GM19043 (cell line): ENCODE data around the gene TSPAN15.
"Not testable (repeated sequence)": the region's sequence is repeated elsewhere in the genome, so short reads cannot be mapped to it uniquely, and the experiment has no call there.

Experiments used
- ATAC-seq: cut with Tn5 transposase; IDR thresholded peaks from one replicate; pipeline ENCODE4 v1.9.1; 2021; ENCODE audit warnings: low read depth; ENCODE audit not compliant: unreplicated experiment

TSPAN15 gene

GRCh38 chr10:69443354-69443753, 7.9 kb upstream of the TSPAN15 start:
- ATAC-seq, result no peak

- ATAC-seq, result no peak
Measured at GRCh38 chr10:69445041-69445440, 6.2 kb upstream of the TSPAN15 start.

DNA sequence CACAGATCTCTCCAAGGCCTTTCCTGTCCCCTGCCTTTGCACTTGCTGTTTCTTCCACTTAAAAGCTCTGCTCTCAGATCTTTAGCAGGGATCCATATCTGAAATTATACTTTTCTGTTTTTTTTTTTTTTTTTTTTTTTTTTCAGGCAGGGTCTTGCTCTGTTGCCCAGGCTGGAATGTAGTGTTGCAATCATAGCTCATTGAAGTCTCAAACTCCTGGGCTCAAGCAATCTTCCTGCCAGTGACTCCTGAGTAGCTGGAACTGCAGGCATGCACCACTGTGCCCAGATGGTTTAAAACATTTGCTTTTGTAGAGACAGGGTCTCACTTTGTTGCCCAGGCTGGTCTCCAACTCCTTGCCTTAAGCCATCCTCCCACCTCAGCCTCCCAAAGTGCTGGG, 5.0 kb upstream of the TSPAN15 start:
- ATAC-seq, result no peak

- ATAC-seq, result no peak
Measured at GRCh38 chr10:69446650-69447151, 4.6 kb upstream of the TSPAN15 start.

DNA sequence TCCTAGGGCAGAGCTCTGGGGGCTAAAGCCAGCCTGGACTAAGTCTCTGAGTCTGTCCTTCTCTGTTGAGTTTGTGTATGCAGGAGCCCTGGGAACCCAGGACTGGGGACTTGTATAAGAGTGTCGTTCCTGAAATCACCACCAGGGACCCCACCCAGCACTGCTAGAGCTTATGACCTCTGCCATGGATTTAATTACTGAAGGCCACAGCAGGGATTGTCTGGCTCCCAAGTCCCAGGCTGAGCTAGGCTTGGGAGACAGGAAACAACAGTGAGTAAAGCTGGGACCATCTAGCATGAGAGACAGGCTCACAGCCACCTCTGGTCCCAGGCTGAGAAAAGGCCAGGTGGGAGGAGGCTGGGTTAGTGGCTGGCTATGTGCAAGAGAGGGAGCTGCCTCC, 1.4 kb upstream of the TSPAN15 start:
- ATAC-seq, result no peak

DNA sequence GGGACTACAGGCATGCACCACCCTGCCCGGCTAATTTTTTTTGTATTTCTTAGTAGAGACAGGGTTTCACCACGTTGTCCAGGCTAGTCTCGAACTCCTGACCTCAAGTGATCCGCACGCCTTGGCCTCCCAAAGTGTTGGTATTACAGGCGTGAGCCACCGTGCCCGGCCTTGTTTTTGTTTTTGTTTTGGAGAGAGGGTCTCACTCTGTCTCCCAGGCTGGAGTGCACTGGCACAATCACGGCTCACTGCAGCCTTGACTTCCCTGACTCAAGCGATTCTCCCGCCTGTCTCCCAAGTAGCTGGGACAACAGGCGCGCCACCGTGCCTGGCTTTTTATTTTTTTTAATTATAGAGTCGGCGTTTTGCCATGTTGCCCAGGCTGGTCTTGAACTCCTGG, 870 bp upstream of the TSPAN15 start:
- not testable (repeated sequence) for ATAC-seq

DNA sequence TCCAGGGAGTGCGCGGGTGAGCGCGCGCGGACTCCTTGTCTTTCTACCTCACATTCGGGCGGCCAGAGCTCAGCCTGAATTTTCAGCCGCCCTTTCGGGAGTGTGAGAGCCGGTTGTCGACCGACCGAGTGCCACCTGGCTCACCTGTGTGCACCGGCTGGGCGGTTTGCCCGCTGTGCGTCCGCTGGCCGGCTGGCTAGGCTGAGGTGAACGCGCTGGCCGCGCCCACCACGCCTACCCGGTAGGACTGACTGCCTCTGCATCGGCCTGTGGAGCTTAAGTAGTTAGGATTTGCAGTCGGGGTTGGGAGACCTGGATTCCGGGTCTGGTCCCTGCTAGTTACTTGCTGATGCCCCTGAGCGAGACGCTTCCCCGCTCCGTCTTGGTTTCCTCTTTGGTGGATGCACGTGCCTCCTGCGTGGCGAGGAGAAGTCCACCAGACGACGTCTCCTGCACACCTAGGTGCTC, 553 bp downstream of the TSPAN15 start:
- ATAC-seq, result no peak

GRCh38 chr10:69452676-69453415, 1.6 kb downstream of the TSPAN15 start:
- no peak for ATAC-seq

- ATAC-seq, result no peak
Measured at GRCh38 chr10:69453795-69454194, 2.5 kb downstream of the TSPAN15 start.

DNA sequence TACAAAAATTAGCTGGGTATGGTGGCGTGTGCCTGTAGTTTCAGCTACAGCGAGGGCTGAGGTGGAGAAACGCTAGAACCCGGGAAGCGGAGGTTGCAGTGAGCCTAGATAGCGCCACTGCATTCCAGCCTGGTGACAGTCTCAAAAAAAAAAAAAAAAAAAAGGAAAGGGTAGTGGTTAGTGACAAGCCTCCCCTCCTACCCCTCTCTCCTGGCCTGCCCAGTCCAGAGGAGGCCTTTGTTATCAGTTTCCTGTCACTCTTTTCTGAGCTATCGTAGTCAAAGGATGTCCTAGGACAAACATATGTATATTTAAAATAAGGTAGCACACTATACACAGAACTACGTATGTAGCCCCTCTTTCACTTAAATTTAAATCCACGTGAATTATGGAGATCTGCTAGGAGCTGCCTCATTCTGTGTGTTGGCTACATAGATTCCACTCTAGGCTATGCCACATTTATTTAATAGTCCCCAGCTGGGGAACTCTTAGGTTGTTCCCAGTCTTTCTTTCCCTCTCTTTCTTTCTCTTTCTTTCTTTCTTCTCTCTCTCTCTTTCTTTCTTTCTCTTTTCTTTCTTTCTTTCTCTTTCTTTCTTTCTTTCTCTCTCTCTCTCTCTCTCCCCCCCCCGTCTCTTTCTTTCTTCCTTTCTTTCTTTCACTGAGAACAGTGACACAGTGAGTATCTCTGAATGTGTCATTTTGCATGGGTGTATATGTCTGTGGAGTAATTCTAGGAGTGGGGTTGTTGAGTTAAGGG, 3.9 kb downstream of the TSPAN15 start:
- no peak for ATAC-seq

DNA sequence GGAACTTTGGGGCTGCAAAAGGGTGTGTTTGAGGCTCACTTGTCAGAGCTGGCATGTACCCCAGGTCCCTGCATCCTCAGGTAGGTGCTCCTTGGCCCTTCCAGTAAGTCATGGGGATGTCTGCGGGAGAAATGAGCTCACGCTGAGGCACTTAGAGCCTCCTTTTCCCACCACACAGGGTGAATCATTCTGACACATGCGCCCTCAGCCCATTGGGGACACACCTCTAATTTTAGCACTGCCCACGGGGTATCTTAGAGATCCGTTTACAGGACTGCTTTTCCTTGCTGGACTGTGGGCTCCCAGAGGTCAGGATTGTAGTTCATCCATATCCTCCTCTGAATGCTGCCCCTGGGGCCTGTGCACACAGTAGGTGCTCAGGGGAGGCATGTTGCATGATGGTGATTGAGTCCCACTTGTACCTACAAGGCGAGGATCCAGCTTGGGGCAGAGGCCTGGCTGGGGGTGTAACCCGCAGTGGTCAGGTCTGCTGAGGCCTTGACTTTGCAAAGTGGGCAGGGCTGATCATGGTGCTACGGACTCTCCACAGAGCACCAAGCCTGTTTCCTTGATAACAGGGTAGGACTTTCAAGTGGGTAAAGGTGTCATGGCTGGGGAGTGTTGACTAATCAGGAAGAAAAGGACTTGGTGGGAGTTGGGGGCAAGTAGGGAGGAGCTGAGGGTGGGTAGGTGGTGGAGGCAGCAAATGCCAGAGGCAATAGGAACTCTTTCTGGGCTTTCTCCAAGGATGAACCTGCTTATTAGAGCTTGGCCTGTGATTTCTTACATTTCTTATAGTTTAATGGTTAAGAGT, 5.8 kb downstream of the TSPAN15 start:
- ATAC-seq, result no peak

DNA sequence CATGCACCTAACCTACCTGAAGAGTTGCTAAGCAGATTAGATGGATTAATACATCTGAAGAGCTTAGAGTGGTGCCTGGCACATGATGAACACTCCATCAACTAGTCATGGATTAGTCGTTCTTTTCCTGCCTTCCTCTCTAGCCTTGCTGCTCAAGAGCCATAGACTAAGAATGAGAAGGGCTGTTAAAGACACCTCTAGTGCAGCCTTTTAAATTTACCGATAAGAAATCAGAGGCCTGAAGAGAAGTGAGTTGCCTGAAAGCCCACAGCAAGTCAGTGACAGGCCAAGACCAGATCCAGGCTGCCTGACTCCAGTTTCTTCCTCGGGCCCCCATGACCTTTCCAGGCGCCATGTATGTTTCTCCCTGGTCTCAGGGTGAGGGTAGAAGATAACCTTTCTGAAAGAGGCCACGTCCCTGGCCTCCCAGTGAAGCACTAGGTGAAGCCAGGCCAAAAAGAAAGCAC, 6.5 kb downstream of the TSPAN15 start:
- ATAC-seq, result no peak

- ATAC-seq, result no peak
Measured at GRCh38 chr10:69458430-69459100, 7.3 kb downstream of the TSPAN15 start.

GRCh38 chr10:69459101-69459790, 8.0 kb downstream of the TSPAN15 start:
- no peak for ATAC-seq

GRCh38 chr10:69459893-69460575, 8.8 kb downstream of the TSPAN15 start:
- no peak for ATAC-seq

- no peak for ATAC-seq
Measured at GRCh38 chr10:69460576-69461242, 9.4 kb downstream of the TSPAN15 start.

DNA sequence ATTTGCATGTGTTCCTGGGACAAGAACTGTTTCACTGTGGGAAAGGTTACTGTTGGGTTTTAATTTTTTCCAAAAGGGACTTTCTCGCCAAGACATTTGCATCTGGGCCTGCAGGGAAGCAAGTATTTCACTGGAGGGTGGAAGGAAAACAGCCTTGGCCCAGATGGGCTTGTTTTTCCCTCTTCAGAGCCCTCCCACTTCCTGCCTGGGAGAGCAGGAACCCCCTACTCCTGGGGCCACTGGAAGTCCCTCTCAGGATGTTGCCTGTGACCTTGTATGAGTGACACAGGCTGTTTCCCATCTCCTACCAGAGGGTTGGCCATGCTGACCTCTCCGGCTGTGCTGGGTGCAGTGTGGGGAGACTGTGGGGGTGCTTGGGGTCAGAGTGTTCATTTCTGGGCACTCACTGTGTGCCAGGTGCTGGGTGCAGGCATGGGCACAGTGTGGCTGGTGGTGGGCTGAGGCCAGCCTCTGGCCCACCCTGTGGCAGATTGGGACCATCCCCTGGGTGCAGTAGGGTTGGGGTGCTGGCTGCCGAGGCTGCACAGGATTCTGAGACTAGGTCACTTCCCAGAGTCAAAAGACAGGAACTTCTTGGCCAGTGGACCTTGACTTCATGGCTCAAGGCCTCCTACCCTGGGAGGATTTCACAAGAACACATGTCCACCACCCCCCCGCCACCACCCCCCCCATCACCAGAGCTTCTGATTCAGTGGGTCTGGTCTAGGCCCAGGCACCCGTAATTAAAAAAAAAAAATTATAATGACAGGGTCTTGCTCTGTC, 10.2 kb downstream of the TSPAN15 start:
- ATAC-seq, result no peak

DNA sequence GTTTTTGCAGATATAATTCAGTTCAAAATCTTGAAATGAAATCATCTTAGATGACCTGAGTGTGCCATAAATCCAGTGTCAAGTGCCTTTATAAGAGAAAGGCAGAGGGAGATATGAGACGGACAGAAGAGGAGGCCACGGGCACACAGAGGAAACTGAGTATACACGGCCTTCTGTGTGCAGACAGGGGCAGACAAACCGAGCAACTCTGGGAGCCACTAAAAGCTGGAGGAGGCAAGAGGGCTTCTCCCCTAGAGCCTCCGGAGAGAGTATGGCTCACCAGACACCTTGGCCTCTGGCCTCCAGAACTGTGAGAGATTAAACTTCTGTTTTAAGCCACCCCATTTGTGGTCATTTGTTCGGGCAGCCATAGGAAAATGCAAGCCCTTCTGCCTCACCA, 12.6 kb downstream of the TSPAN15 start:
- no peak for ATAC-seq
